HFF-Myc (cell line): ENCODE results near the gene CLEC9A.

Experiments
- DNase-seq: peaks from one replicate; pipeline ENCODE4 v3.0.0-alpha.2; 2011; ENCODE audit warnings: low read depth; ENCODE audit errors: extremely low read depth
- H3K4me3 ChIP-seq: replicated peaks from 2 replicates; pipeline ENCODE4 v1.5.1; 2011; ENCODE audit warnings: low read depth, mild to moderate bottlenecking, control low read depth, low read length
- TF ChIP-seq, protein P1 (sequence below): IDR thresholded peaks from 2 replicates; pipeline ENCODE4 v1.5.1; 2012; ENCODE audit warnings: mild to moderate bottlenecking, low read depth, low read length, control low read depth; ENCODE audit errors: missing control alignments

The CLEC9A gene

DNA sequence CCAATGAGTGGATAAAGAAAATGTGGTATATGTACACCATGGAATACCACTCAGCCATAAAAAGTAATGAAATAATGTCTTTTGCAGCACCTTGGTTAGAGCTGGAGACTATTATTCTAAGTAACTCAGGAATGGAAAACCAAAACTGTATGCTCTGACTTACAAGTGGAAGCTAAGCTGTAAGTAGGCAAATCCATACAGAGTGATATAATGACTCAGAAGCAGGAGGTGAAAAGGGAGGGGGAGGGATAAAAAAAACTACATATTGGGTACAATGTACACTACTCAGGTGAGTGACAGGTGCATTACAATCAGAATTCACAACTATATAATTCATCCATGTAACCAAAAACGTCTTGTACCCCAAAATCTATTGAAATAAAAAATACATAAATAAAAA is 83.4 kb downstream of the CLEC9A start:
- no peak overlapping the region for H3K4me3 ChIP-seq
- DNase-seq, result no peak
- TF ChIP-seq, protein P1, sequence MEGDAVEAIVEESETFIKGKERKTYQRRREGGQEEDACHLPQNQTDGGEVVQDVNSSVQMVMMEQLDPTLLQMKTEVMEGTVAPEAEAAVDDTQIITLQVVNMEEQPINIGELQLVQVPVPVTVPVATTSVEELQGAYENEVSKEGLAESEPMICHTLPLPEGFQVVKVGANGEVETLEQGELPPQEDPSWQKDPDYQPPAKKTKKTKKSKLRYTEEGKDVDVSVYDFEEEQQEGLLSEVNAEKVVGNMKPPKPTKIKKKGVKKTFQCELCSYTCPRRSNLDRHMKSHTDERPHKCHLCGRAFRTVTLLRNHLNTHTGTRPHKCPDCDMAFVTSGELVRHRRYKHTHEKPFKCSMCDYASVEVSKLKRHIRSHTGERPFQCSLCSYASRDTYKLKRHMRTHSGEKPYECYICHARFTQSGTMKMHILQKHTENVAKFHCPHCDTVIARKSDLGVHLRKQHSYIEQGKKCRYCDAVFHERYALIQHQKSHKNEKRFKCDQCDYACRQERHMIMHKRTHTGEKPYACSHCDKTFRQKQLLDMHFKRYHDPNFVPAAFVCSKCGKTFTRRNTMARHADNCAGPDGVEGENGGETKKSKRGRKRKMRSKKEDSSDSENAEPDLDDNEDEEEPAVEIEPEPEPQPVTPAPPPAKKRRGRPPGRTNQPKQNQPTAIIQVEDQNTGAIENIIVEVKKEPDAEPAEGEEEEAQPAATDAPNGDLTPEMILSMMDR, result no peak

DNA sequence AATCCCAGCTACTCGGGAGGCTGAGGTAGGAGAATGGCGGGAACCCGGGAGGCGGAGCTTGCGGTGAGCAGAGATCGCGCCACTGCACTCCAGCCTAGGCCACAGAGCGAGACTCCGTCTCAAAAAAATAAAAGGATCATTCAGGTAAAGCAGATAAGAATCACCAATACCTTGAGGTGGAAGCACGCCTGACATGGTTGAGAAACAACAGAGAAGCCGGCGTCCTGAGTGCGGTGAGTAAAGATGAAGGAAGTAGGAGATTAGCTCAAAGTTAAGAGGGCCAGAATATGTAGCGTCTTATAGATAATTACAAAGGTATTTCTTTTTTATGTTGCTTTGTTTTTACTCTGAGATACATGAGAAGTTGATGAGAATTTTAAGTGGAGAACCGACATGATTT is 84.8 kb downstream of the CLEC9A start:
- DNase-seq, result no peak
- TF ChIP-seq, protein P1, result no peak

More for the DNA sequence above, 84.8 kb downstream of the CLEC9A start:
- H3K4me3 ChIP-seq, result no peak overlapping the region
